ENCODE measurements around the gene CAMK1D.

- TF ChIP-seq CTCF (IDR thresholded peaks at IDR 0.05; ENCODE audit: low read depth, low read length, poor library complexity, severe bottlenecking): no peak
- no peak for TF ChIP-seq EZH2phosphoT487 (IDR thresholded peaks at IDR 0.05; ENCODE audit: borderline replicate concordance, low read length)
Observed at GRCh38 chr10:12852687-12853086, 503.3 kb downstream of the CAMK1D start.

Measured in DOHH2 (cell line).